ENCODE results near the gene AP3S2.
"Not testable (repeated sequence)": the region's sequence is repeated elsewhere in the genome, so short reads cannot be mapped to it uniquely, and the experiment has no call there.

Gene AP3S2

DNA sequence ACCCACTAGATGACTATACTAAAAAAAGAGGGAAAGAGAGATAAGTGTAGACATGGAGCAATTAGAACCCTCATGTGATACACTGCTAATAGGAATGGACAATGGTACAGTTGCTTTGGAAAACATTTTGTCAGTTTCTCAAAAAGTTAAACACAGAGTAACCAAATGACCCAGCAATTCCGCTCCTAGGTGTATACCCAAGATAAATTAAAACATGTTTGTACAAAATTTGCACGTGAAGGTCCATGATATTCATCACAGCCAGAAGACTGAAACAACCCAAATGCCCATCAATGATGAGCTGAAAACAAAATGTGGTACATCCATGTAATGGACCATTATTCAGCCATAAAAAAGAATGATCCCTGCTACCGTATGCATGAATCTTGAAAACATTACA, 105.8 kb downstream of the AP3S2 start:
- H3K9me3 ChIP-seq (ENCODE audit: control insufficient read depth, low read length) = peaks cover 7% of the 10 kb centered on the region
- H3K4me1 ChIP-seq (ENCODE audit: control insufficient read depth, insufficient read depth, low read length) = peaks cover 27% of the 10 kb centered on the region
- H3K9ac ChIP-seq (ENCODE audit: low read length) = no peak overlapping the region
- no peaks in the 10 kb centered on the region for H3K27me3 ChIP-seq (replicated peaks; ENCODE audit: control insufficient read depth, insufficient read depth, low read length)
- peaks cover 82% of the 10 kb centered on the region for H3K36me3 ChIP-seq (ENCODE audit: control insufficient read depth, insufficient read depth, low read length, severe bottlenecking)
- no peak for DNase-seq (ENCODE audit: low read depth)
- H3K4me3 ChIP-seq (ENCODE audit: low read length) = no peak overlapping the region

GRCh38 chr15:89785774-89786140, 108.0 kb downstream of the AP3S2 start:
- Histone ChIP-seq H3K4me1 (ENCODE audit: control insufficient read depth, insufficient read depth, low read length) (peaks cover 40% of the 10 kb centered on the region), H3K4me3 (ENCODE audit: low read length) (no peak overlapping the region), H3K9ac (ENCODE audit: low read length) (peak overlapping the region; percentile 37), H3K27me3 (replicated peaks; ENCODE audit: control insufficient read depth, insufficient read depth, low read length) (no peaks in the 10 kb centered on the region), H3K36me3 (ENCODE audit: control insufficient read depth, insufficient read depth, low read length, severe bottlenecking) (peaks cover 60% of the 10 kb centered on the region), H3K9me3 (ENCODE audit: control insufficient read depth, low read length) (peaks cover 7% of the 10 kb centered on the region)
- DNase-seq (ENCODE audit: low read depth) = peak; percentile 38

- H3K4me1 ChIP-seq (ENCODE audit: control insufficient read depth, insufficient read depth, low read length) = peaks cover 40% of the 10 kb centered on the region
- H3K4me3 ChIP-seq (ENCODE audit: low read length) = no peak overlapping the region
- H3K36me3 ChIP-seq (ENCODE audit: control insufficient read depth, insufficient read depth, low read length, severe bottlenecking) = peaks cover 55% of the 10 kb centered on the region
- peak overlapping the region; percentile 37 for H3K9ac ChIP-seq (ENCODE audit: low read length)
- no peaks in the 10 kb centered on the region for H3K27me3 ChIP-seq (replicated peaks; ENCODE audit: control insufficient read depth, insufficient read depth, low read length)
- H3K9me3 ChIP-seq (ENCODE audit: control insufficient read depth, low read length) = peaks cover 7% of the 10 kb centered on the region
- DNase-seq (ENCODE audit: low read depth) = no peak
These were observed 108.6 kb downstream of the AP3S2 start for GRCh38 chr15:89785064-89785773.

DNA sequence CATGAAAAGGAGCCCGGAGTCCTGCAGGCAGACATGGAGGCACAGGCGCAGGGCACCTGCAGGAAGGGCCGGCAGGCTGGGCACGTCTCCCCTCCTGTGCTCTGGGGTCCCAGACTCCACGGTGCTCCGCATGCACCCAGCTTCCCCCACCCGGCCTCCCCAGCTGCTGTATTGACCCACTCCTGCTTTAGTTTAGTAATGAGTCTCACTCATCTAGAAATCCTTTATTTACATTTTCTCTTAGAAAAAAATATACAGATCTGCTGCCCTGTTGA, 109.2 kb downstream of the AP3S2 start:
- H3K9ac ChIP-seq (ENCODE audit: low read length) = no peak overlapping the region
- H3K36me3 ChIP-seq (ENCODE audit: control insufficient read depth, insufficient read depth, low read length, severe bottlenecking) = peaks cover 51% of the 10 kb centered on the region
- no peak overlapping the region for H3K4me3 ChIP-seq (ENCODE audit: low read length)
- no peaks in the 10 kb centered on the region for H3K27me3 ChIP-seq (replicated peaks; ENCODE audit: control insufficient read depth, insufficient read depth, low read length)
- no peak for DNase-seq (ENCODE audit: low read depth)
- peaks cover 7% of the 10 kb centered on the region for H3K9me3 ChIP-seq (ENCODE audit: control insufficient read depth, low read length)
- peaks cover 40% of the 10 kb centered on the region for H3K4me1 ChIP-seq (ENCODE audit: control insufficient read depth, insufficient read depth, low read length)

- Histone ChIP-seq H3K9me3 (ENCODE audit: control insufficient read depth, low read length) (peaks cover 7% of the 10 kb centered on the region), H3K27me3 (replicated peaks; ENCODE audit: control insufficient read depth, insufficient read depth, low read length) (no peaks in the 10 kb centered on the region), H3K9ac (ENCODE audit: low read length) (peak overlapping the region; percentile 3), H3K36me3 (ENCODE audit: control insufficient read depth, insufficient read depth, low read length, severe bottlenecking) (peaks cover 48% of the 10 kb centered on the region), H3K4me3 (ENCODE audit: low read length) (no peak overlapping the region), H3K4me1 (ENCODE audit: control insufficient read depth, insufficient read depth, low read length) (peaks cover 40% of the 10 kb centered on the region)
- no peak for DNase-seq (ENCODE audit: low read depth)
These were observed 109.7 kb downstream of the AP3S2 start for GRCh38 chr15:89783861-89784685.

GRCh38 chr15:89783111-89783860, 110.5 kb downstream of the AP3S2 start:
- Histone ChIP-seq H3K9me3 (ENCODE audit: control insufficient read depth, low read length) (peaks cover 6% of the 10 kb centered on the region), H3K4me3 (ENCODE audit: low read length) (no peak overlapping the region), H3K9ac (ENCODE audit: low read length) (peak overlapping the region; percentile 3), H3K36me3 (ENCODE audit: control insufficient read depth, insufficient read depth, low read length, severe bottlenecking) (peaks cover 40% of the 10 kb centered on the region), H3K27me3 (replicated peaks; ENCODE audit: control insufficient read depth, insufficient read depth, low read length) (no peaks in the 10 kb centered on the region), H3K4me1 (ENCODE audit: control insufficient read depth, insufficient read depth, low read length) (peaks cover 40% of the 10 kb centered on the region)
- DNase-seq (ENCODE audit: low read depth) = no peak

DNA sequence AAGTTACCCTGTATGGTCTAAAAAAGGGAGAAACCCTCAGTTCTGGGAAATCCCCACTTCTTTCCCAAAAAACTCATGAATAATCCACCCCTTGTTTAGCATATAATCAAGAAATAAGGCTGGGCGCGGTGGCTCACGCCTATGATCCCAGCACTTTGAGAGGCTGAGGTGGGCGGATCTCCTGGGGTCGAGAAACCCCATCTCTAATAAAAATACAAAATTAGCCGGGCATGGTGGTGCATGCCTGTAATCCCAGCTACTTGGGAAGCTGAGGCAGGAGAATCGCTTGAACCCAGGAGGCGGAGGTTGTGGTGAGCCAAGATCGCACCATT, 111.2 kb downstream of the AP3S2 start:
- not testable (repeated sequence) for DNase-seq (ENCODE audit: low read depth); H3K9me3 ChIP-seq (ENCODE audit: control insufficient read depth, low read length); H3K9ac ChIP-seq (ENCODE audit: low read length); H3K4me3 ChIP-seq (ENCODE audit: low read length); H3K27me3 ChIP-seq (replicated peaks; ENCODE audit: control insufficient read depth, insufficient read depth, low read length)
- H3K36me3 ChIP-seq (ENCODE audit: control insufficient read depth, insufficient read depth, low read length, severe bottlenecking) = peaks cover 33% of the 10 kb centered on the region
- H3K4me1 ChIP-seq (ENCODE audit: control insufficient read depth, insufficient read depth, low read length) = peaks cover 40% of the 10 kb centered on the region

DNA sequence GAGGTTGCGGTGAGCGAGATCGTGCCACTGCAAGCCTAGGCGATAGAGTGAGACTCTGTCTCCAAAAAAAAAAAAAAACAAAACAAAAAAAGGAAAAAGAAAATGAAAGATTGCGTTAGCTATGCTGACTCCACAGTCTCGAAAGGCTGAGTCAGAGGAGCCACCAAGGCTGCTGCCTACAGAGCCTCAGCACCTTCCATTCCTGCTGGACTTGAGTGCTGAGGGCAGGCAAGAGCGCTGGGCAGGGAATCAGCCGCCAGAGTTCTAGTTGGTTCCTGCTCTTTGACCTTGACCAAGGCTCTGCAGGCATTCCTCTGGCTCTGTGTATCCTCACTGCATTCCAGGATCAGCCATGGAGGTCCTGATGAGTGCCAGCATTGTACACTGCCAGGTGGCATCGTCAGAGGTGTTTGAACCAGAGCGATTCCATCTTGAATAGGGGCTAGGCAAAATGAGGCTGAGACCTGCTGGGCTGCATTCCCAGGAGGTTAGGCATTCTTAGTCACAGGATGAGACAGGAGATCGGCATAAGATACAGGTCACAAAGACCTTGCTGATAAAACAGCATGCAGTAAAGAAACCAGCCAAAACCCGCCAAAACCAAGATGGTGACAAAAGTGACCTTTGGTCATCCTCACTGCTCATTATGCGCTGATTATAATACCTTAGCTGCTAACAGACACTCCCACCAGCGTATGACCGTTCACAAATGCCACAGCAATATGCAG, 111.7 kb downstream of the AP3S2 start:
- no peaks in the 10 kb centered on the region for H3K27me3 ChIP-seq (replicated peaks; ENCODE audit: control insufficient read depth, insufficient read depth, low read length)
- H3K4me3 ChIP-seq (ENCODE audit: low read length) = no peak overlapping the region
- H3K9ac ChIP-seq (ENCODE audit: low read length) = no peak overlapping the region
- H3K9me3 ChIP-seq (ENCODE audit: control insufficient read depth, low read length) = no peaks in the 10 kb centered on the region
- H3K4me1 ChIP-seq (ENCODE audit: control insufficient read depth, insufficient read depth, low read length) = peaks cover 43% of the 10 kb centered on the region
- DNase-seq (ENCODE audit: low read depth) = peak; percentile 50
- H3K36me3 ChIP-seq (ENCODE audit: control insufficient read depth, insufficient read depth, low read length, severe bottlenecking) = peaks cover 29% of the 10 kb centered on the region

- no peak for DNase-seq (ENCODE audit: low read depth)
- H3K4me1 ChIP-seq (ENCODE audit: control insufficient read depth, insufficient read depth, low read length) = peaks cover 43% of the 10 kb centered on the region
- H3K27me3 ChIP-seq (replicated peaks; ENCODE audit: control insufficient read depth, insufficient read depth, low read length) = no peaks in the 10 kb centered on the region
- no peak overlapping the region for H3K4me3 ChIP-seq (ENCODE audit: low read length)
- peaks cover 19% of the 10 kb centered on the region for H3K36me3 ChIP-seq (ENCODE audit: control insufficient read depth, insufficient read depth, low read length, severe bottlenecking)
- H3K9me3 ChIP-seq (ENCODE audit: control insufficient read depth, low read length) = no peaks in the 10 kb centered on the region
- peak overlapping the region; percentile 29 for H3K9ac ChIP-seq (ENCODE audit: low read length)
These were observed 112.7 kb downstream of the AP3S2 start for GRCh38 chr15:89781055-89781454.

GRCh38 chr15:89780601-89781000, 113.2 kb downstream of the AP3S2 start:
- Histone ChIP-seq H3K27me3 (replicated peaks; ENCODE audit: control insufficient read depth, insufficient read depth, low read length) (no peaks in the 10 kb centered on the region), H3K4me1 (ENCODE audit: control insufficient read depth, insufficient read depth, low read length) (peaks cover 43% of the 10 kb centered on the region), H3K9me3 (ENCODE audit: control insufficient read depth, low read length) (no peaks in the 10 kb centered on the region), H3K4me3 (ENCODE audit: low read length) (no peak overlapping the region), H3K36me3 (ENCODE audit: control insufficient read depth, insufficient read depth, low read length, severe bottlenecking) (peaks cover 14% of the 10 kb centered on the region), H3K9ac (ENCODE audit: low read length) (no peak overlapping the region)
- no peak for DNase-seq (ENCODE audit: low read depth)
